Breast epithelium (tissue), 3 donors: Measurements from ENCODE around the gene SHISA5.

Source experiments
- POLR2AphosphoS5 ChIP-seq, 3 donors: sonication (generic); formaldehyde crosslinking; IDR thresholded peaks; one replicate each; pipeline ENCODE4 v1.6.1; 2017; ENCODE audit warnings: antibody characterized with exemption in 3 of 3
- TF ChIP-seq, protein P1 (sequence below), 3 donors: fragments of 450-650 bp; IDR thresholded peaks; one replicate each; pipeline ENCODE4 v1.5.1; 2016 to 2017; ENCODE audit warnings: antibody characterized with exemption in 3 of 3, mild to moderate bottlenecking in 3 of 3, moderate library complexity in 3 of 3

DNA sequence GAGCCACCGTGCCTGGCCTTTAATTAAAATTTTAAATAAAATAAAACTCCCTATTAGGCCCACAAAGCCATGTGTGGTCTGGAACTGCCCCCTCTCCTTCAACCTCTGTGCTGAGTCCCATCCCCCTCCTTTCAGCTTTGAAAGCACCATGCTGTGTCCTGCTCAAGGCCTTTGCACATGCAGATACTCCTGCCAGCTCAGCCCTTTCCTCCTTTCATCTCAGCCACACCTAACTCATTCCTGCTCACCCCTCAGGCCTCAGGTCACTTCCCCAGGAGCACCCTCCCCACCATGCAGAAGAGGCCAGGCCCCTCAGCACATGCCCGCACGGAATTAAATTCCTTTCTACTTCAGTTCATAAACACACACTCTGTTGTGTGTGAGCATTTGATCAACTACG lies 29.4 kb downstream of the SHISA5 start:
- TF ChIP-seq, protein P1, sequence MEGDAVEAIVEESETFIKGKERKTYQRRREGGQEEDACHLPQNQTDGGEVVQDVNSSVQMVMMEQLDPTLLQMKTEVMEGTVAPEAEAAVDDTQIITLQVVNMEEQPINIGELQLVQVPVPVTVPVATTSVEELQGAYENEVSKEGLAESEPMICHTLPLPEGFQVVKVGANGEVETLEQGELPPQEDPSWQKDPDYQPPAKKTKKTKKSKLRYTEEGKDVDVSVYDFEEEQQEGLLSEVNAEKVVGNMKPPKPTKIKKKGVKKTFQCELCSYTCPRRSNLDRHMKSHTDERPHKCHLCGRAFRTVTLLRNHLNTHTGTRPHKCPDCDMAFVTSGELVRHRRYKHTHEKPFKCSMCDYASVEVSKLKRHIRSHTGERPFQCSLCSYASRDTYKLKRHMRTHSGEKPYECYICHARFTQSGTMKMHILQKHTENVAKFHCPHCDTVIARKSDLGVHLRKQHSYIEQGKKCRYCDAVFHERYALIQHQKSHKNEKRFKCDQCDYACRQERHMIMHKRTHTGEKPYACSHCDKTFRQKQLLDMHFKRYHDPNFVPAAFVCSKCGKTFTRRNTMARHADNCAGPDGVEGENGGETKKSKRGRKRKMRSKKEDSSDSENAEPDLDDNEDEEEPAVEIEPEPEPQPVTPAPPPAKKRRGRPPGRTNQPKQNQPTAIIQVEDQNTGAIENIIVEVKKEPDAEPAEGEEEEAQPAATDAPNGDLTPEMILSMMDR (IDR thresholded peaks at IDR 0.05), result no peak
- no peak for TF ChIP-seq POLR2AphosphoS5 (IDR thresholded peaks at IDR 0.05)
